HEK293 (cell line): ENCODE results near the gene CNOT9.

ENCODE experiments used
- GLI2 ChIP-seq: fragments of 450-650 bp; formaldehyde crosslinking; IDR thresholded peaks from 2 replicates; pipeline ENCODE4; 2017; ENCODE audit warnings: missing biosample characterization, missing genetic modification characterization, low read depth, borderline replicate concordance
- ZIC2 ChIP-seq: fragments of 450-650 bp; formaldehyde crosslinking; IDR thresholded peaks from 2 replicates; pipeline ENCODE4 v1.5.1; 2016; ENCODE audit warnings: missing biosample characterization, missing genetic modification characterization
- ZNF473 ChIP-seq: fragments of 450-650 bp; formaldehyde crosslinking; IDR thresholded peaks from 2 replicates; pipeline ENCODE4 v1.5.1; 2017; ENCODE audit warnings: missing biosample characterization, missing genetic modification characterization
- ZNF660 ChIP-seq: fragments of 450-650 bp; IDR thresholded peaks from 2 replicates; pipeline ENCODE4 v1.5.1; 2018; ENCODE audit warnings: missing biosample characterization, mild to moderate bottlenecking, missing genetic modification characterization
- TF ChIP-seq, protein P1 (sequence below): fragments of 450-650 bp; formaldehyde crosslinking; IDR thresholded peaks from 2 replicates; pipeline ENCODE4 v1.5.1; 2016; ENCODE audit warnings: missing biosample characterization, missing genetic modification characterization
- TF ChIP-seq, protein P2 (sequence below): fragments of 450-650 bp; formaldehyde crosslinking; conservative IDR thresholded peaks from 2 replicates; pipeline ENCODE4 v1.5.1; 2016; ENCODE audit warnings: low read depth, missing biosample characterization, missing genetic modification characterization
- TF ChIP-seq, protein P3 (sequence below): fragments of 450-650 bp; formaldehyde crosslinking; IDR thresholded peaks from 2 replicates; pipeline ENCODE4 v1.5.1; 2016; ENCODE audit warnings: missing biosample characterization, missing genetic modification characterization, borderline replicate concordance
- TF ChIP-seq, protein P4 (sequence below): fragments of 450-650 bp; formaldehyde crosslinking; IDR thresholded peaks from 2 replicates; pipeline ENCODE4 v1.5.1; 2017; ENCODE audit warnings: missing biosample characterization, missing genetic modification characterization

DNA sequence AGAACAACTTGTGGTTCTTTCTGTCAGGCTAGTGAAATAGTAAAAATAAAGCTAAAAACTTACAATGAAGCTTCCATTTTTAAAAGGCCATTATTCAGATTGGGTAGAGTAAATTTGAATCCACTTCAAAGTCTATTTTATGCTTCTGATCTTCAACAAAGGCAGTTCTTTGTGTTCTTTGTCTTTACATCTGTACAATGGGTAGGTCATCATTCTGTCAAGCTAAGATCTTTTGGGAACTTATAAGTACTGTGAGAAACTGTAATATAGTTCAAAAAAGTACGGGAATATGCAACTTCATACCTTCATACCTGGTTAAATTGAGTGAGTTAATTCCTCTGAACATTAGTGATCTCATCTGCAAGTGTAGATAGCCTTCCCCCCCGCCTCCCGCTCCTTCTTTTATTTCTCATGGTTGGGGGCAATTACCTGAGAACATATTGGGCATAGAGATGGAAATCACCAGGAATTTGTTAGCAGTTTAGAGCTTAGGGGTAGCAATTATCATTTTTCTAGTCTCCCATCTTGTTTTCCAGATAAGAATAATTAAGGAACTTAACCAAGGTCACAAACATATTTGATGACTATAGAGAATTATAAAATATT, 9.7 kb downstream of the CNOT9 start:
- TF ChIP-seq, protein P1, sequence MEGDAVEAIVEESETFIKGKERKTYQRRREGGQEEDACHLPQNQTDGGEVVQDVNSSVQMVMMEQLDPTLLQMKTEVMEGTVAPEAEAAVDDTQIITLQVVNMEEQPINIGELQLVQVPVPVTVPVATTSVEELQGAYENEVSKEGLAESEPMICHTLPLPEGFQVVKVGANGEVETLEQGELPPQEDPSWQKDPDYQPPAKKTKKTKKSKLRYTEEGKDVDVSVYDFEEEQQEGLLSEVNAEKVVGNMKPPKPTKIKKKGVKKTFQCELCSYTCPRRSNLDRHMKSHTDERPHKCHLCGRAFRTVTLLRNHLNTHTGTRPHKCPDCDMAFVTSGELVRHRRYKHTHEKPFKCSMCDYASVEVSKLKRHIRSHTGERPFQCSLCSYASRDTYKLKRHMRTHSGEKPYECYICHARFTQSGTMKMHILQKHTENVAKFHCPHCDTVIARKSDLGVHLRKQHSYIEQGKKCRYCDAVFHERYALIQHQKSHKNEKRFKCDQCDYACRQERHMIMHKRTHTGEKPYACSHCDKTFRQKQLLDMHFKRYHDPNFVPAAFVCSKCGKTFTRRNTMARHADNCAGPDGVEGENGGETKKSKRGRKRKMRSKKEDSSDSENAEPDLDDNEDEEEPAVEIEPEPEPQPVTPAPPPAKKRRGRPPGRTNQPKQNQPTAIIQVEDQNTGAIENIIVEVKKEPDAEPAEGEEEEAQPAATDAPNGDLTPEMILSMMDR = no peak
- TF ChIP-seq, protein P2, sequence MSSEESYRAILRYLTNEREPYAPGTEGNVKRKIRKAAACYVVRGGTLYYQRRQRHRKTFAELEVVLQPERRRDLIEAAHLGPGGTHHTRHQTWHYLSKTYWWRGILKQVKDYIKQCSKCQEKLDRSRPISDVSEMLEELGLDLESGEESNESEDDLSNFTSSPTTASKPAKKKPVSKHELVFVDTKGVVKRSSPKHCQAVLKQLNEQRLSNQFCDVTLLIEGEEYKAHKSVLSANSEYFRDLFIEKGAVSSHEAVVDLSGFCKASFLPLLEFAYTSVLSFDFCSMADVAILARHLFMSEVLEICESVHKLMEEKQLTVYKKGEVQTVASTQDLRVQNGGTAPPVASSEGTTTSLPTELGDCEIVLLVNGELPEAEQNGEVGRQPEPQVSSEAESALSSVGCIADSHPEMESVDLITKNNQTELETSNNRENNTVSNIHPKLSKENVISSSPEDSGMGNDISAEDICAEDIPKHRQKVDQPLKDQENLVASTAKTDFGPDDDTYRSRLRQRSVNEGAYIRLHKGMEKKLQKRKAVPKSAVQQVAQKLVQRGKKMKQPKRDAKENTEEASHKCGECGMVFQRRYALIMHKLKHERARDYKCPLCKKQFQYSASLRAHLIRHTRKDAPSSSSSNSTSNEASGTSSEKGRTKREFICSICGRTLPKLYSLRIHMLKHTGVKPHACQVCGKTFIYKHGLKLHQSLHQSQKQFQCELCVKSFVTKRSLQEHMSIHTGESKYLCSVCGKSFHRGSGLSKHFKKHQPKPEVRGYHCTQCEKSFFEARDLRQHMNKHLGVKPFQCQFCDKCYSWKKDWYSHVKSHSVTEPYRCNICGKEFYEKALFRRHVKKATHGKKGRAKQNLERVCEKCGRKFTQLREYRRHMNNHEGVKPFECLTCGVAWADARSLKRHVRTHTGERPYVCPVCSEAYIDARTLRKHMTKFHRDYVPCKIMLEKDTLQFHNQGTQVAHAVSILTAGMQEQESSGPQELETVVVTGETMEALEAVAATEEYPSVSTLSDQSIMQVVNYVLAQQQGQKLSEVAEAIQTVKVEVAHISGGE (tag by site-specific recombination) = no peak
- no peak for TF ChIP-seq ZNF660
- TF ChIP-seq, protein P3, sequence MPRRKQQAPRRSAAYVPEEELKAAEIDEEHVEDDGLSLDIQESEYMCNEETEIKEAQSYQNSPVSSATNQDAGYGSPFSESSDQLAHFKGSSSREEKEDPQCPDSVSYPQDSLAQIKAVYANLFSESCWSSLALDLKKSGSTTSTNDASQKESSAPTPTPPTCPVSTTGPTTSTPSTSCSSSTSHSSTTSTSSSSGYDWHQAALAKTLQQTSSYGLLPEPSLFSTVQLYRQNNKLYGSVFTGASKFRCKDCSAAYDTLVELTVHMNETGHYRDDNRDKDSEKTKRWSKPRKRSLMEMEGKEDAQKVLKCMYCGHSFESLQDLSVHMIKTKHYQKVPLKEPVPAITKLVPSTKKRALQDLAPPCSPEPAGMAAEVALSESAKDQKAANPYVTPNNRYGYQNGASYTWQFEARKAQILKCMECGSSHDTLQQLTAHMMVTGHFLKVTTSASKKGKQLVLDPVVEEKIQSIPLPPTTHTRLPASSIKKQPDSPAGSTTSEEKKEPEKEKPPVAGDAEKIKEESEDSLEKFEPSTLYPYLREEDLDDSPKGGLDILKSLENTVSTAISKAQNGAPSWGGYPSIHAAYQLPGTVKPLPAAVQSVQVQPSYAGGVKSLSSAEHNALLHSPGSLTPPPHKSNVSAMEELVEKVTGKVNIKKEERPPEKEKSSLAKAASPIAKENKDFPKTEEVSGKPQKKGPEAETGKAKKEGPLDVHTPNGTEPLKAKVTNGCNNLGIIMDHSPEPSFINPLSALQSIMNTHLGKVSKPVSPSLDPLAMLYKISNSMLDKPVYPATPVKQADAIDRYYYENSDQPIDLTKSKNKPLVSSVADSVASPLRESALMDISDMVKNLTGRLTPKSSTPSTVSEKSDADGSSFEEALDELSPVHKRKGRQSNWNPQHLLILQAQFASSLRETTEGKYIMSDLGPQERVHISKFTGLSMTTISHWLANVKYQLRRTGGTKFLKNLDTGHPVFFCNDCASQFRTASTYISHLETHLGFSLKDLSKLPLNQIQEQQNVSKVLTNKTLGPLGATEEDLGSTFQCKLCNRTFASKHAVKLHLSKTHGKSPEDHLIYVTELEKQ = no peak
- no peak for TF ChIP-seq ZNF473 (tag by site-specific recombination)
- no peak for TF ChIP-seq GLI2
- TF ChIP-seq ZIC2 (tag by site-specific recombination) = no peak
- TF ChIP-seq, protein P4, sequence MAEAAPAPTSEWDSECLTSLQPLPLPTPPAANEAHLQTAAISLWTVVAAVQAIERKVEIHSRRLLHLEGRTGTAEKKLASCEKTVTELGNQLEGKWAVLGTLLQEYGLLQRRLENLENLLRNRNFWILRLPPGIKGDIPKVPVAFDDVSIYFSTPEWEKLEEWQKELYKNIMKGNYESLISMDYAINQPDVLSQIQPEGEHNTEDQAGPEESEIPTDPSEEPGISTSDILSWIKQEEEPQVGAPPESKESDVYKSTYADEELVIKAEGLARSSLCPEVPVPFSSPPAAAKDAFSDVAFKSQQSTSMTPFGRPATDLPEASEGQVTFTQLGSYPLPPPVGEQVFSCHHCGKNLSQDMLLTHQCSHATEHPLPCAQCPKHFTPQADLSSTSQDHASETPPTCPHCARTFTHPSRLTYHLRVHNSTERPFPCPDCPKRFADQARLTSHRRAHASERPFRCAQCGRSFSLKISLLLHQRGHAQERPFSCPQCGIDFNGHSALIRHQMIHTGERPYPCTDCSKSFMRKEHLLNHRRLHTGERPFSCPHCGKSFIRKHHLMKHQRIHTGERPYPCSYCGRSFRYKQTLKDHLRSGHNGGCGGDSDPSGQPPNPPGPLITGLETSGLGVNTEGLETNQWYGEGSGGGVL (tag by site-specific recombination) = no peak
